Astrocyte (in vitro differentiated cells and primary cell): ENCODE results near the gene MOB1A. TPM values are rescaled to one million over a fixed set of nuclear protein-coding genes. Genes with fewer than 3 reads are reported as not detected.
"Not testable (repeated sequence)": the region's sequence is repeated elsewhere in the genome, so short reads cannot be mapped to it uniquely, and the experiment has no call there.

ENCODE experiments used
- DNase-seq: peaks from one replicate; pipeline ENCODE4 v3.0.0-alpha.2; 2010; ENCODE audit warnings: low read depth
- FAIRE-seq: peaks from 2 replicates; lab custom pipeline; 2011; peaks lifted over from hg19 to GRCh38; lab: Jason Lieb, UNC
- H2AFZ ChIP-seq: 2 replicates; pipeline ENCODE4 v1.6.0; 2012; ENCODE audit warnings: low read depth, low read length, inconsistent platforms
- H3K27ac ChIP-seq: 2 replicates; pipeline ENCODE4 v1.5.1; 2011; ENCODE audit warnings: low read depth, low read length, inconsistent platforms
- H3K27me3 ChIP-seq: 2 replicates; pipeline ENCODE4 v1.6.0; 2011; ENCODE audit warnings: low read length, inconsistent platforms; ENCODE audit not compliant: insufficient read depth
- H3K36me3 ChIP-seq: 2 replicates; pipeline ENCODE4 v1.5.1; 2011; ENCODE audit warnings: low read length, inconsistent platforms; ENCODE audit not compliant: insufficient read depth
- H3K4me1 ChIP-seq: 2 replicates; pipeline ENCODE4 v1.5.1; 2011; ENCODE audit warnings: low read length, inconsistent platforms; ENCODE audit not compliant: insufficient read depth
- H3K4me2 ChIP-seq: 2 replicates; pipeline ENCODE4 v1.6.0; 2012; ENCODE audit warnings: low read length, inconsistent platforms
- H3K4me3 ChIP-seq: 2 replicates; pipeline ENCODE4 v1.5.1; 2011; ENCODE audit warnings: low read depth, mild to moderate bottlenecking, low read length, inconsistent platforms; ENCODE audit not compliant: insufficient read depth
- H3K79me2 ChIP-seq: 2 replicates; pipeline ENCODE4 v1.6.0; 2012; ENCODE audit warnings: mild to moderate bottlenecking, low read length, inconsistent platforms; ENCODE audit not compliant: insufficient read depth
- H3K9ac ChIP-seq: 2 replicates; pipeline ENCODE4 v1.6.0; 2012; ENCODE audit warnings: mild to moderate bottlenecking, low read length, inconsistent platforms
- H3K9me3 ChIP-seq: 2 replicates; pipeline ENCODE4 v1.5.1; 2012; ENCODE audit warnings: low read depth, mild to moderate bottlenecking, low read length, inconsistent platforms; ENCODE audit not compliant: insufficient read depth
- H4K20me1 ChIP-seq: 2 replicates; pipeline ENCODE4 v1.6.0; 2012; ENCODE audit warnings: low read length, inconsistent platforms; ENCODE audit not compliant: insufficient read depth
- H3K27ac Mint-ChIP-seq: one replicate; pipeline ENCODE4 v1.8.0; 2021; ENCODE audit warnings: mild to moderate bottlenecking, mixed read lengths; ENCODE audit not compliant: unreplicated experiment
- H3K27me3 Mint-ChIP-seq: one replicate; pipeline ENCODE4 v1.8.0; 2021; ENCODE audit warnings: low read depth, mixed read lengths; ENCODE audit not compliant: unreplicated experiment
- H3K36me3 Mint-ChIP-seq: one replicate; pipeline ENCODE4 v1.8.0; 2021; ENCODE audit warnings: low read depth, mixed read lengths; ENCODE audit not compliant: unreplicated experiment
- H3K4me1 Mint-ChIP-seq: one replicate; pipeline ENCODE4 v1.8.0; 2021; ENCODE audit warnings: low read depth, mixed read lengths; ENCODE audit not compliant: unreplicated experiment
- H3K4me3 Mint-ChIP-seq: one replicate; pipeline ENCODE4 v1.8.0; 2021; ENCODE audit warnings: mild to moderate bottlenecking, moderate library complexity, mixed read lengths; ENCODE audit not compliant: unreplicated experiment
- H3K9me3 Mint-ChIP-seq: one replicate; pipeline ENCODE4 v1.8.0; 2021; ENCODE audit warnings: mild to moderate bottlenecking, mixed read lengths; ENCODE audit not compliant: unreplicated experiment
- CTCF ChIP-seq: IDR thresholded peaks from 2 replicates; pipeline ENCODE4 v1.5.1; 2011; ENCODE audit warnings: low read depth, mild to moderate bottlenecking, inconsistent platforms, low read length, moderate library complexity; ENCODE audit not compliant: insufficient read depth
- EZH2 ChIP-seq: IDR thresholded peaks from 2 replicates; pipeline ENCODE4 v1.6.1; 2012; ENCODE audit warnings: mild to moderate bottlenecking, low read length, inconsistent platforms; ENCODE audit not compliant: insufficient read depth
- total RNA-seq: library from RNA; stranded (reverse); gene quantifications from 2 replicates; pipeline ENCODE4 v1.2.1, GENCODE V29; 2021

The MOB1A gene
- total RNA-seq, 1 donor from 2014 or later = 116 TPM

- Histone ChIP-seq H3K4me3 (no peak overlapping the region), H3K4me2 (peak overlapping the region; percentile 29), H2AFZ (peak overlapping the region; percentile 47), H3K4me1 (no peaks in the 10 kb centered on the region), H3K36me3 (peaks cover 6% of the 10 kb centered on the region), H3K27ac (no peak overlapping the region), H4K20me1 (no peaks in the 10 kb centered on the region), H3K9me3 (no peaks in the 10 kb centered on the region), H3K79me2 (no peaks in the 10 kb centered on the region), H3K9ac (no peak overlapping the region), H3K27me3 (peaks cover 4% of the 10 kb centered on the region)
- no peaks in the 10 kb centered on the region for H3K4me1 Mint-ChIP-seq
- no peak for DNase-seq
- no peak overlapping the region for H3K27ac Mint-ChIP-seq
- H3K27me3 Mint-ChIP-seq = peaks cover 2% of the 10 kb centered on the region
- H3K4me3 Mint-ChIP-seq = no peak overlapping the region
- no peak for TF ChIP-seq CTCF
- no peak for TF ChIP-seq EZH2
- no peaks in the 10 kb centered on the region for H3K9me3 Mint-ChIP-seq
- FAIRE-seq = no peak
- H3K36me3 Mint-ChIP-seq = peaks cover 7% of the 10 kb centered on the region
Measured at GRCh38 chr2:74130211-74130995, 48.3 kb downstream of the MOB1A start.

GRCh38 chr2:74128206-74128605 is 50.5 kb downstream of the MOB1A start:
- Mint-ChIP-seq H3K4me3 (no peak overlapping the region), H3K36me3 (peaks cover 3% of the 10 kb centered on the region), H3K27ac (no peak overlapping the region), H3K9me3 (no peaks in the 10 kb centered on the region), H3K27me3 (peaks cover 2% of the 10 kb centered on the region), H3K4me1 (no peaks in the 10 kb centered on the region)
- no peak for TF ChIP-seq EZH2
- no peak for TF ChIP-seq CTCF
- no peaks in the 10 kb centered on the region for H4K20me1 ChIP-seq
- no peak overlapping the region for H3K9ac ChIP-seq
- no peaks in the 10 kb centered on the region for H3K79me2 ChIP-seq
- no peak overlapping the region for H3K4me2 ChIP-seq
- no peaks in the 10 kb centered on the region for H3K4me1 ChIP-seq
- H3K27ac ChIP-seq = no peak overlapping the region
- H3K36me3 ChIP-seq = no peaks in the 10 kb centered on the region
- DNase-seq (no peak), FAIRE-seq (no peak)
- no peak overlapping the region for H2AFZ ChIP-seq
- H3K9me3 ChIP-seq = no peaks in the 10 kb centered on the region
- H3K27me3 ChIP-seq = peaks cover 4% of the 10 kb centered on the region
- no peak overlapping the region for H3K4me3 ChIP-seq

- H3K4me1 ChIP-seq, H3K4me3 Mint-ChIP-seq: not testable (repeated sequence)
- peaks cover 19% of the 10 kb centered on the region for H3K9me3 Mint-ChIP-seq
Measured at GRCh38 chr2:74123955-74124354, 54.7 kb downstream of the MOB1A start.

GRCh38 chr2:74121846-74122245 is 56.8 kb downstream of the MOB1A start:
- FAIRE-seq, H3K4me1 Mint-ChIP-seq, H3K4me3 ChIP-seq, H3K79me2 ChIP-seq, H3K9me3 ChIP-seq, H3K36me3 ChIP-seq, H3K4me1 ChIP-seq, H3K27ac ChIP-seq, H2AFZ ChIP-seq, H3K4me2 ChIP-seq, H3K27me3 Mint-ChIP-seq, H3K4me3 Mint-ChIP-seq, H3K36me3 Mint-ChIP-seq, H4K20me1 ChIP-seq, DNase-seq, H3K27me3 ChIP-seq, H3K9ac ChIP-seq: not testable (repeated sequence)
- Mint-ChIP-seq H3K9me3 (peaks cover 19% of the 10 kb centered on the region), H3K27ac (peak overlapping the region; percentile 75)

More at GRCh38 chr2:74123955-74124354, 54.7 kb downstream of the MOB1A start:
- DNase-seq, H3K36me3 Mint-ChIP-seq, H3K4me1 Mint-ChIP-seq, H3K27me3 Mint-ChIP-seq, H3K27me3 ChIP-seq, H3K27ac ChIP-seq, H3K4me2 ChIP-seq, FAIRE-seq, H4K20me1 ChIP-seq, H2AFZ ChIP-seq, H3K9ac ChIP-seq, H3K4me3 ChIP-seq, H3K36me3 ChIP-seq, H3K27ac Mint-ChIP-seq, H3K79me2 ChIP-seq, H3K9me3 ChIP-seq: not testable (repeated sequence)
